Activated naive CD4-positive, alpha-beta T cell treated with anti-CD3 and anti-CD28 coated beads, Interleukin-2, amount 50 U/mL, for 72 hours (primary cell): ENCODE results near the gene FREM1. TPM values are rescaled to one million over a fixed set of nuclear protein-coding genes. Genes with fewer than 3 reads are reported as not detected.

Experiments used
- ATAC-seq, 2 donors: fragments of 150-1000 bp; cut with Tn5 transposase; 2 replicates each; pipeline ENCODE4 v1.10.0; 2021; ENCODE audit warnings: mild to moderate bottlenecking in 2 of 2, moderate library complexity in 2 of 2
- DNase-seq, 2 donors: peaks; one replicate each; pipeline ENCODE4 v3.0.0; 2021 to 2022; ENCODE audit warnings: low spot score in 2 of 2
- H3K27ac Mint-ChIP-seq, 2 donors: one replicate each; pipeline ENCODE4 v1.8.0; 2022; ENCODE audit warnings: mild to moderate bottlenecking in 2 of 2, mixed read lengths in 2 of 2
- H3K36me3 Mint-ChIP-seq, 2 donors: one replicate each; pipeline ENCODE4 v1.8.0; 2022; ENCODE audit warnings: mixed read lengths in 2 of 2
- H3K9me3 Mint-ChIP-seq, 2 donors: one replicate each; pipeline ENCODE4 v1.8.0; 2022; ENCODE audit warnings: mixed read lengths in 2 of 2
- total RNA-seq, 2 donors: library from RNA; stranded (reverse); gene quantifications; one replicate each; pipeline ENCODE4 v1.2.3, GENCODE V29; 2022

FREM1 gene
- total RNA-seq, 2 donors from 2014 or later = 0.23 TPM; not detected in 1

GRCh38 chr9:14770592-14770991 lies 139.6 kb downstream of the FREM1 start:
- DNase-seq (no peak), ATAC-seq (no peak)
- Mint-ChIP-seq H3K27ac (no peak overlapping the region), H3K36me3 (no peaks in the 10 kb centered on the region), H3K9me3 (no peaks in the 10 kb centered on the region)

GRCh38 chr9:14769230-14769571 lies 141.0 kb downstream of the FREM1 start:
- H3K9me3 Mint-ChIP-seq = no peaks in the 10 kb centered on the region
- H3K27ac Mint-ChIP-seq = no peak overlapping the region
- no peaks in the 10 kb centered on the region for H3K36me3 Mint-ChIP-seq
- no peak for DNase-seq
- no peak for ATAC-seq

GRCh38 chr9:14768405-14769229 lies 141.6 kb downstream of the FREM1 start:
- H3K9me3 Mint-ChIP-seq = no peaks in the 10 kb centered on the region
- ATAC-seq (no peak), DNase-seq (peak in 1 of 2 donors; percentile 31)
- no peak overlapping the region for H3K27ac Mint-ChIP-seq
- no peaks in the 10 kb centered on the region for H3K36me3 Mint-ChIP-seq

- no peak for DNase-seq
- H3K27ac Mint-ChIP-seq = no peak overlapping the region
- no peaks in the 10 kb centered on the region for H3K36me3 Mint-ChIP-seq
- H3K9me3 Mint-ChIP-seq = no peaks in the 10 kb centered on the region
- no peak for ATAC-seq
Measured at GRCh38 chr9:14766299-14766698, 143.9 kb downstream of the FREM1 start.

- H3K27ac Mint-ChIP-seq = no peak overlapping the region
- no peaks in the 10 kb centered on the region for H3K36me3 Mint-ChIP-seq
- no peaks in the 10 kb centered on the region for H3K9me3 Mint-ChIP-seq
- ATAC-seq (no peak), DNase-seq (no peak)
Measured at GRCh38 chr9:14761584-14761983, 148.6 kb downstream of the FREM1 start.

- no peaks in the 10 kb centered on the region for H3K9me3 Mint-ChIP-seq
- ATAC-seq (no peak), DNase-seq (no peak)
- no peak overlapping the region for H3K27ac Mint-ChIP-seq
- H3K36me3 Mint-ChIP-seq = no peaks in the 10 kb centered on the region
Measured at GRCh38 chr9:14760060-14760459, 150.2 kb downstream of the FREM1 start.

GRCh38 chr9:14756291-14756690 lies 153.9 kb downstream of the FREM1 start:
- ATAC-seq (no peak), DNase-seq (no peak)
- Mint-ChIP-seq H3K36me3 (no peaks in the 10 kb centered on the region), H3K9me3 (no peaks in the 10 kb centered on the region), H3K27ac (no peak overlapping the region)

- no peaks in the 10 kb centered on the region for H3K9me3 Mint-ChIP-seq
- no peak overlapping the region for H3K27ac Mint-ChIP-seq
- H3K36me3 Mint-ChIP-seq = no peaks in the 10 kb centered on the region
- no peak for ATAC-seq
- no peak for DNase-seq
Measured at GRCh38 chr9:14752871-14753270, 157.4 kb downstream of the FREM1 start.

GRCh38 chr9:14752271-14752670 lies 158.0 kb downstream of the FREM1 start:
- Mint-ChIP-seq H3K9me3 (no peaks in the 10 kb centered on the region), H3K27ac (no peak overlapping the region), H3K36me3 (no peaks in the 10 kb centered on the region)
- ATAC-seq (no peak), DNase-seq (no peak)

GRCh38 chr9:14750821-14751220 lies 159.4 kb downstream of the FREM1 start:
- ATAC-seq (no peak), DNase-seq (no peak)
- Mint-ChIP-seq H3K36me3 (no peaks in the 10 kb centered on the region), H3K27ac (no peak overlapping the region), H3K9me3 (no peaks in the 10 kb centered on the region)

- no peak for DNase-seq
- ATAC-seq = peak in 1 of 2 donors; percentile 56
- Mint-ChIP-seq H3K9me3 (peaks cover 2% of the 10 kb centered on the region in 2 donors), H3K36me3 (no peaks in the 10 kb centered on the region), H3K27ac (no peak overlapping the region)
Measured at GRCh38 chr9:14749741-14750211, 160.5 kb downstream of the FREM1 start.

- DNase-seq (no peak), ATAC-seq (no peak)
- peaks cover 3 to 4% of the 10 kb centered on the region in 2 donors for H3K9me3 Mint-ChIP-seq
- H3K27ac Mint-ChIP-seq = no peak overlapping the region
- H3K36me3 Mint-ChIP-seq = no peaks in the 10 kb centered on the region
Measured at GRCh38 chr9:14748373-14748772, 161.9 kb downstream of the FREM1 start.

- ATAC-seq (no peak), DNase-seq (no peak)
- H3K36me3 Mint-ChIP-seq = no peaks in the 10 kb centered on the region
- H3K27ac Mint-ChIP-seq = no peak overlapping the region
- H3K9me3 Mint-ChIP-seq = peaks cover 3 to 4% of the 10 kb centered on the region in 2 donors
Measured at GRCh38 chr9:14747111-14747510, 163.1 kb downstream of the FREM1 start.

- ATAC-seq = no peak
- Mint-ChIP-seq H3K36me3 (no peaks in the 10 kb centered on the region), H3K27ac (no peak overlapping the region), H3K9me3 (peaks cover 3 to 4% of the 10 kb centered on the region in 2 donors)
- no peak for DNase-seq
Measured at GRCh38 chr9:14746626-14747025, 163.6 kb downstream of the FREM1 start.

GRCh38 chr9:14744768-14745167 lies 165.5 kb downstream of the FREM1 start:
- Mint-ChIP-seq H3K36me3 (no peaks in the 10 kb centered on the region), H3K27ac (no peak overlapping the region), H3K9me3 (peaks cover 3 to 4% of the 10 kb centered on the region in 2 donors)
- no peak for ATAC-seq
- DNase-seq = no peak

- no peak overlapping the region for H3K27ac Mint-ChIP-seq
- H3K9me3 Mint-ChIP-seq = peaks cover 3 to 4% of the 10 kb centered on the region in 2 donors
- H3K36me3 Mint-ChIP-seq = no peaks in the 10 kb centered on the region
- peak in 1 of 2 donors; percentile 22 for ATAC-seq
- DNase-seq = no peak
Measured at GRCh38 chr9:14741369-14741768, 168.9 kb downstream of the FREM1 start.

GRCh38 chr9:14733133-14733532 lies 177.1 kb downstream of the FREM1 start:
- ATAC-seq = no peak
- Mint-ChIP-seq H3K9me3 (no peaks in the 10 kb centered on the region), H3K27ac (no peak overlapping the region), H3K36me3 (no peaks in the 10 kb centered on the region)
- no peak for DNase-seq

- no peak for ATAC-seq
Measured at GRCh38 chr9:14731294-14731981, 178.8 kb downstream of the FREM1 start.

More at GRCh38 chr9:14731294-14731981, 178.8 kb downstream of the FREM1 start:
- no peak for DNase-seq
- no peak overlapping the region for H3K27ac Mint-ChIP-seq
- H3K36me3 Mint-ChIP-seq = no peaks in the 10 kb centered on the region
- no peaks in the 10 kb centered on the region for H3K9me3 Mint-ChIP-seq
